ENCODE results near the gene MPL.
"Not testable (repeated sequence)": the region's sequence is repeated elsewhere in the genome, so short reads cannot be mapped to it uniquely, and the experiment has no call there.

MPL gene

DNA sequence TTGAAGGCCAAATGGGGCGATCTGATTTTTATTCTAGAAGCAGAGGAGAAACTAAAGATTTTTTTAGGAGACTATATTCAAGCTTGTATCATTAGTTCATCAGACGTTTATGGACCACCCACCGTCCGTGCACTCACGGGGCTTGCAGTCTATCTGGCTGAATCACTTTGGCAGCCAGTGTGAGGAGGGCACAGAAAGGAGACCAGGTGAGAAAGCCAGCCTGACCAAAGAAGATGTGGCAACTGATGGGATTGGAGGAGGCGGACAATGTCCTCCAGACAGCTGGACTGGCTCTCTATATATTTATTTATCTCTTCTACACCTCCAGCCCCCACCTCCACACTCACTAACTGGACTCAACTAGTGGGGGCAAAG lies 31.0 kb downstream of the MPL start:
- H3K9me3 ChIP-seq, result no peaks in the 10 kb centered on the region
- H3K4me3 ChIP-seq, result peak overlapping the region; percentile 77 to 96
- no peak for DNase-seq
- H3K36me3 ChIP-seq, result peaks cover 17 to 26% (median 18%) of the 10 kb centered on the region in 3 donors
- intact Hi-C loops (cut with DNase I; ENCODE audit: low total_unique reads), result loop anchor here (10.0 kb wide), 1 partner anchor 194 kb away; the partner anchor contains the start of genes CFAP57 and EBNA1BP2
- TF ChIP-seq, protein P1, sequence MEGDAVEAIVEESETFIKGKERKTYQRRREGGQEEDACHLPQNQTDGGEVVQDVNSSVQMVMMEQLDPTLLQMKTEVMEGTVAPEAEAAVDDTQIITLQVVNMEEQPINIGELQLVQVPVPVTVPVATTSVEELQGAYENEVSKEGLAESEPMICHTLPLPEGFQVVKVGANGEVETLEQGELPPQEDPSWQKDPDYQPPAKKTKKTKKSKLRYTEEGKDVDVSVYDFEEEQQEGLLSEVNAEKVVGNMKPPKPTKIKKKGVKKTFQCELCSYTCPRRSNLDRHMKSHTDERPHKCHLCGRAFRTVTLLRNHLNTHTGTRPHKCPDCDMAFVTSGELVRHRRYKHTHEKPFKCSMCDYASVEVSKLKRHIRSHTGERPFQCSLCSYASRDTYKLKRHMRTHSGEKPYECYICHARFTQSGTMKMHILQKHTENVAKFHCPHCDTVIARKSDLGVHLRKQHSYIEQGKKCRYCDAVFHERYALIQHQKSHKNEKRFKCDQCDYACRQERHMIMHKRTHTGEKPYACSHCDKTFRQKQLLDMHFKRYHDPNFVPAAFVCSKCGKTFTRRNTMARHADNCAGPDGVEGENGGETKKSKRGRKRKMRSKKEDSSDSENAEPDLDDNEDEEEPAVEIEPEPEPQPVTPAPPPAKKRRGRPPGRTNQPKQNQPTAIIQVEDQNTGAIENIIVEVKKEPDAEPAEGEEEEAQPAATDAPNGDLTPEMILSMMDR (IDR thresholded peaks at IDR 0.05), result no peak
- no peaks in the 10 kb centered on the region for H3K27me3 ChIP-seq
- H3K27ac ChIP-seq, result peak overlapping the region; percentile 93 to 97
- H3K4me1 ChIP-seq, result peaks cover 0 to 32% (median 27%) of the 10 kb centered on the region in 4 donors

DNA sequence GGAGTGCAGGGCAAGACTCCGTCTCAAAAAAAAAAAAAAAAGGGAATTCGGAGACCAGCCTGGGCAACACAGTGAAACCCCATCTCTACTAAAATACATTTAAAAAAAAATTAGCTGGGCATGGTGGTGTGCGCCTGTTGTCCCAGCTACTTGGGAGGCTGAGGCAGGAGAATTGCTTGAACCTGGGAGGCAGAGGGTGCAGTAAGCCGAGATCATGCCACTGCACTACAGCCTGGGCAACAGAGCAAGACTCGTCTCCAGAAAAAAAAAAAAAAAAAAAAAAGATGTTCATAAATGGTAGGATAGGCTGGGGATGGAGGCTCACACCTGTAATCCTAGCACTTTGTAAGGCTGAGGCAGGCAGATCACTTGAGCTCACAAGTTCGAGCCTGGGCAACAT lies 32.2 kb downstream of the MPL start:
- peaks cover 0 to 32% (median 27%) of the 10 kb centered on the region in 4 donors for H3K4me1 ChIP-seq
- not testable (repeated sequence) for H3K9me3 ChIP-seq, H3K27ac ChIP-seq, H3K4me3 ChIP-seq, H3K27me3 ChIP-seq, DNase-seq
- H3K36me3 ChIP-seq, result peaks cover 7 to 17% (median 9%) of the 10 kb centered on the region in 3 donors
- intact Hi-C loops (cut with DNase I; ENCODE audit: low total_unique reads), result loop anchor here (10.0 kb wide), 1 partner anchor 195 kb away; the partner anchor contains the start of genes CFAP57 and EBNA1BP2

DNA sequence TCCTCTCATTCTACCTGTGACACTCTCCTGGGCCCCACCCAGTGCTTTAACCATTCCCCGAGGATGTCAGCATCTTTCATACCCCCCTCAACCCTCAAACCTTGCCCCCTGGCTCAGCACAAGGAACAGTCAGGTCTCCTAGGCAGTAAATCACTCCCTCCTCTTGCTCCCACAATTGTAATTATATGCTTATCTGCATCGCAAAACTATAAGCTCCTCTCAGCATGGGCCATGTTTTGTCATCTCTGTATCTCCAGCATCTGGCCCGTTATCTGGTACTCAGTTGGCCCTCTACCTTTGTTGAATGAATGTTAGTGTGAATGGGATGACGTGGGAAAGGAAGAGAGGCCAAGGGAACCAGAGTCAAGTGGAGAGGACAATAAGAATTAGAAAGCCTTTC lies 32.9 kb downstream of the MPL start:
- no peaks in the 10 kb centered on the region for H3K9me3 ChIP-seq
- no peak overlapping the region for H3K27ac ChIP-seq
- H3K4me1 ChIP-seq, result peaks cover 0 to 32% (median 27%) of the 10 kb centered on the region in 4 donors
- TF ChIP-seq, protein P1 (IDR thresholded peaks at IDR 0.05), result no peak
- no peaks in the 10 kb centered on the region for H3K27me3 ChIP-seq
- H3K4me3 ChIP-seq, result no peak overlapping the region
- intact Hi-C loops (cut with DNase I; ENCODE audit: low total_unique reads), result no loop called here
- H3K36me3 ChIP-seq, result peaks cover 0 to 9% (median 3%) of the 10 kb centered on the region in 3 donors
- DNase-seq, result no peak

DNA sequence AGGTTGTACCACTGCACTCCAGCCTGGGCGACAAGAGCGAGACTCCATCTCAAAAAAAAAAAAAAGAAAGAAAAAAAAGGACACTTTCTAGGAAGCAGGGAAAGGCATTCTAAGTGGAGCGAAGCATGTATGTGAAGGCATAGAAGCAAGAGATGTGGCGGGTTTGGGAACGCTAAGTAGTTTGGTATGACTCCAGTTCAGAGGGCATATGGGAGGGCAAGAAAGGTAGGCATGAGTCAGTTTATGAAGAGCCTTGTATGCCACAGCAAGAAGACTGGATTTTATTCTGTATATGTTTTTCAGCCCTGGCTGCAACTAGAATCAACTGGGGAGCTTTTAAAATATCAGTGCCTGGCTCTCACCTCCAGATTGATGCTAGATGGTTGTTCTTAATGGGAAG lies 34.6 kb downstream of the MPL start:
- TF ChIP-seq, protein P1 (IDR thresholded peaks at IDR 0.05), result no peak

DNA sequence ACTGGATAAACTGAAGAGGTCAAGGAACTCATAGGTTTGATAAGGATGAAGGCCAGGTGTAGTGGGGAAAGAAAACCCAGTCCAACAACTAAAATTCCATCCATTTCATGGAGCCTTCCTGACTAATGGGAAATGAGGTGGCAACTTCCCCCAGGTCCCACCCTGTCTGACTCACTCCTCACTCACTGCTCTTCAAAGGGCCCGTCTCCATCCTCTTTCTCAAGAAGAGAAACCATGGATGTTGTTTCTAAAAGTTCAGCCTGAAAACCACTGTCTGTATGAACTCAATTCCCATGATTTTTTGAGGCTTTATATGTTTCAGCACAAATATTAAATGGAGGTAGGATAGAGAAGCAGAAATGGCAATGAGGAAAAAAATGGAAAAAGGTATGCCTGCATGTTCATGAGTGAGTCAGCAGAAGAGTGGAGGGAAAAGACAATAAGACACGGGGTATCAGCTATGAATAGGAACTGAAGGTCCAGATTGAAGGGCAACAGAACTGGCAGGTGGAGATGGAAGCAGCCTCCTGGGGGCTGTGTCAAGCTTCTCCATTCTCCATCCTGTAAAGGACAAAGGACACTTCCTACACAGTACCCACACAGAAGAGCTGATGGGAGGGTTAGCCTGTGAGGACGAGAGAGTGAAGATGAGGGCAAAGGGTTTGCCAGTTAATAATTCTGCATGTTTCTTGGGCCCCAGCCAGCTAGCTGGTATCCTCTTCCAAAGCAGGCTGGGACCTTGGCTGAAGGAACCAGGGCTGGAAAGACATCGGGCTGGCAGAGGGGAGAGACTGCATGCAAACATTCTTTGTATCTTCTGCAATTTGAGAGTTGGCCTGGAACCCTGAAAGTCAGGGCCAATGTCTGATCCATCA lies 35.7 kb downstream of the MPL start:
- intact Hi-C loops (cut with DNase I; ENCODE audit: low total_unique reads), result no loop called here

More for the DNA sequence above, 34.6 kb downstream of the MPL start:
- DNase-seq, result no peak
- no peaks in the 10 kb centered on the region for H3K9me3 ChIP-seq
- no peak overlapping the region for H3K27ac ChIP-seq
- H3K4me1 ChIP-seq, result peaks cover 0 to 17% (median 12%) of the 10 kb centered on the region in 4 donors
- peaks cover 0 to 6% (median 3%) of the 10 kb centered on the region in 3 donors for H3K36me3 ChIP-seq
- intact Hi-C loops (cut with DNase I; ENCODE audit: low total_unique reads), result no loop called here
- H3K4me3 ChIP-seq, result no peak overlapping the region
- H3K27me3 ChIP-seq, result no peaks in the 10 kb centered on the region

More for the DNA sequence above, 35.7 kb downstream of the MPL start:
- Histone ChIP-seq H3K9me3 (no peaks in the 10 kb centered on the region), H3K36me3 (peaks cover 0 to 6% (median 3%) of the 10 kb centered on the region in 3 donors), H3K4me1 (peaks cover 0 to 15% (median 10%) of the 10 kb centered on the region in 4 donors), H3K27me3 (no peaks in the 10 kb centered on the region), H3K4me3 (no peak overlapping the region), H3K27ac (no peak overlapping the region)
- TF ChIP-seq, protein P1 (IDR thresholded peaks at IDR 0.05), result no peak
- no peak for DNase-seq
